Trophoblast cell (in vitro differentiated cells and primary cell): ENCODE results near the gene NPEPL1.

Experiments used
- DNase-seq, 2 donors: peaks; one replicate each; pipeline ENCODE4 v3.0.0-alpha.2; 2016
- H2AFZ ChIP-seq: 2 replicates; pipeline ENCODE4 v1.6.1; 2013; ENCODE audit warnings: low read length, moderate library complexity, mild to moderate bottlenecking; ENCODE audit not compliant: insufficient read depth, poor library complexity
- H2AK5ac ChIP-seq: 2 replicates; pipeline ENCODE4 v1.6.1; 2013; ENCODE audit warnings: mild to moderate bottlenecking, low read length
- H2BK120ac ChIP-seq: 2 replicates; pipeline ENCODE4 v1.6.1; 2013; ENCODE audit warnings: low read length, mild to moderate bottlenecking, moderate library complexity; ENCODE audit not compliant: insufficient read depth, poor library complexity
- H2BK12ac ChIP-seq: 2 replicates; pipeline ENCODE4 v1.6.1; 2013; ENCODE audit warnings: mild to moderate bottlenecking, low read length, moderate library complexity
- H2BK5ac ChIP-seq: 2 replicates; pipeline ENCODE4 v1.6.1; 2013; ENCODE audit warnings: low read length, low read depth, moderate library complexity, mild to moderate bottlenecking; ENCODE audit not compliant: poor library complexity
- H3K14ac ChIP-seq: 2 replicates; pipeline ENCODE4 v1.6.1; 2013; ENCODE audit warnings: mild to moderate bottlenecking, low read length
- H3K18ac ChIP-seq: 2 replicates; pipeline ENCODE4 v1.6.1; 2013; ENCODE audit warnings: mild to moderate bottlenecking, low read length
- H3K23ac ChIP-seq: 2 replicates; pipeline ENCODE4 v1.6.1; 2013; ENCODE audit warnings: low read length
- H3K27ac ChIP-seq: 2 replicates; pipeline ENCODE4 v1.5.1; 2013; ENCODE audit warnings: low read depth, mild to moderate bottlenecking, inconsistent platforms, low read length, moderate library complexity
- H3K27me3 ChIP-seq: 2 replicates; pipeline ENCODE4 v1.6.1; 2013; ENCODE audit warnings: inconsistent platforms, mild to moderate bottlenecking, low read length, moderate library complexity; ENCODE audit not compliant: insufficient read depth
- H3K36me3 ChIP-seq, 2 experiments: 1 replicate in 1 of 2; 2 replicates in 1 of 2; pipeline ENCODE4 v1.6.1; 2013; ENCODE audit warnings: low read length in 2 of 2, mild to moderate bottlenecking in 2 of 2, moderate library complexity in 1 of 2; ENCODE audit not compliant: insufficient read depth in 2 of 2, control insufficient read depth in 1 of 2
- H3K4ac ChIP-seq: 2 replicates; pipeline ENCODE4 v1.6.1; 2013; ENCODE audit warnings: low read depth, mild to moderate bottlenecking, low read length, moderate library complexity
- H3K4me1 ChIP-seq, 2 experiments: 1 replicate in 1 of 2; 2 replicates in 1 of 2; pipeline ENCODE4 v1.6.1; 2013; ENCODE audit warnings: low read length in 2 of 2, mild to moderate bottlenecking in 2 of 2, moderate library complexity in 1 of 2; ENCODE audit not compliant: insufficient read depth in 2 of 2, control insufficient read depth in 1 of 2
- H3K4me2 ChIP-seq: 2 replicates; pipeline ENCODE4 v1.6.1; 2013; ENCODE audit warnings: inconsistent platforms, mild to moderate bottlenecking, low read length, moderate library complexity
- H3K4me3 ChIP-seq: 2 replicates; pipeline ENCODE4 v1.5.1; 2013; ENCODE audit warnings: mild to moderate bottlenecking, low read depth, low read length, inconsistent platforms
- H3K79me1 ChIP-seq: one replicate; pipeline ENCODE4 v1.6.1; 2013; ENCODE audit warnings: low read length
- H3K79me2 ChIP-seq: 2 replicates; pipeline ENCODE4 v1.6.1; 2013; ENCODE audit warnings: low read length, mild to moderate bottlenecking; ENCODE audit not compliant: control insufficient read depth, insufficient read depth, poor library complexity
- H3K9ac ChIP-seq: 2 replicates; pipeline ENCODE4 v1.6.1; 2013; ENCODE audit warnings: mild to moderate bottlenecking, low read length
- H3K9me3 ChIP-seq: 2 replicates; pipeline ENCODE4 v1.6.1; 2013; ENCODE audit warnings: low read depth, mild to moderate bottlenecking, control low read depth, inconsistent platforms, low read length; ENCODE audit not compliant: insufficient read depth
- H4K12ac ChIP-seq: 2 replicates; pipeline ENCODE4 v1.6.1; 2013; ENCODE audit warnings: low read depth, mild to moderate bottlenecking, low read length, moderate library complexity
- H4K8ac ChIP-seq: 2 replicates; pipeline ENCODE4 v1.6.1; 2013; ENCODE audit warnings: low read depth, mild to moderate bottlenecking, low read length, moderate library complexity
- H4K91ac ChIP-seq: one replicate; pipeline ENCODE4 v1.6.1; 2013; ENCODE audit warnings: low read depth, mild to moderate bottlenecking, low read length, moderate library complexity
- WGBS: extraction: QIAGEN DNeasy Blood & Tissue Kit; methylation state at CpG from one replicate; pipeline ENCODE4 v1.1.7; 2013; ENCODE audit warnings: missing lambda C conversion rate; ENCODE audit not compliant: insufficient read length, insufficient coverage; ENCODE audit errors: extremely low coverage; 5-methylcytosine and 5-hydroxymethylcytosine counted together

Gene NPEPL1

DNA sequence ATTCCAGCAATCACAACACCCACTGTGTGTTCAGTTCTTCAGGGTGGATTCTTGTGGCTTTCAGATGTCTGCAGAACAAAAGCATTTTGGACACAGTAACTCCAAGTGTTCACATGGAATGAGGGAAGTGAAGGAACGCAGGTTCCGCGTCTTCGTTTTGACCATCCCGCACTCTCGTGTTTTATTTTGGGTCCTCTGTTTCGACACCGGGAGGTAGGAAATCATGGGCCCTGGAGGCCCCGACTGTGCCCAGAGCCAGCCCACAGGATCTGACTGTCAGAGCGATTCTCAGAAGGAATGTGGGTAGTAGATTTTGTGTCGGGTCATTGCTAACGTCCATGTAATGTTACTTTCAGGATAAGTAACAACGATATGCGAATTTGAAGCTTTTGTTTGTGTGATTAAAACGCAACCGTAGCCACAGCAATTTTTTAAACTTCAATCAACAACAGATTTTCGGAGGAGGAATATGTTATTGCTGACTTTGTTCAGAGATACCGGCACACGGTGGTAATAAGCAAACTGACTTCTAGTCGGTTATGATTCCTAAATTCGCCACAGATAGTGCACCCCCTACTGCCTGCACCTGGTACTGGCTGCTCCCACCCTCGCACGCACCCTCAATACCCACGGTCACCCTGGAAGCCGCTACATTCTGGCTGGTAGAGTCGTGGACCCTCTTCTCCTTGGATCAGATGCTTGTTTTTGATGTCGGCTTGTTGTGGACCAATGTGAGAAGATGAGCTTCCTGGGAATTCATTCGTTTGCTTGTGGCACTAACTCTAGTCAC lies 10.5 kb downstream of the NPEPL1 start:
- no peak overlapping the region for H3K4me2 ChIP-seq
- H3K4me1 ChIP-seq: no peaks in the 10 kb centered on the region
- no peaks in the 10 kb centered on the region for H3K9me3 ChIP-seq
- WGBS: no CpG with 5 or more reads among the region's 28 CpGs
- no peak overlapping the region for H3K27ac ChIP-seq
- H3K14ac ChIP-seq: no peak overlapping the region
- no peak overlapping the region for H2AK5ac ChIP-seq
- H3K23ac ChIP-seq: no peak overlapping the region
- DNase-seq: no peak
- H3K9ac ChIP-seq: no peak overlapping the region
- no peaks in the 10 kb centered on the region for H3K79me1 ChIP-seq
- H4K8ac ChIP-seq: no peak overlapping the region
- H3K79me2 ChIP-seq: no peaks in the 10 kb centered on the region
- peaks cover 34 to 37% of the 10 kb centered on the region in 2 experiments for H3K36me3 ChIP-seq
- no peak overlapping the region for H4K12ac ChIP-seq
- no peak overlapping the region for H3K4me3 ChIP-seq
- no peak overlapping the region for H3K18ac ChIP-seq
- no peak overlapping the region for H2BK12ac ChIP-seq
- H3K27me3 ChIP-seq: no peaks in the 10 kb centered on the region
- no peak overlapping the region for H3K4ac ChIP-seq
- H2BK120ac ChIP-seq: no peak overlapping the region
- H2BK5ac ChIP-seq: no peak overlapping the region
- H2AFZ ChIP-seq: no peak overlapping the region
- no peak overlapping the region for H4K91ac ChIP-seq

DNA sequence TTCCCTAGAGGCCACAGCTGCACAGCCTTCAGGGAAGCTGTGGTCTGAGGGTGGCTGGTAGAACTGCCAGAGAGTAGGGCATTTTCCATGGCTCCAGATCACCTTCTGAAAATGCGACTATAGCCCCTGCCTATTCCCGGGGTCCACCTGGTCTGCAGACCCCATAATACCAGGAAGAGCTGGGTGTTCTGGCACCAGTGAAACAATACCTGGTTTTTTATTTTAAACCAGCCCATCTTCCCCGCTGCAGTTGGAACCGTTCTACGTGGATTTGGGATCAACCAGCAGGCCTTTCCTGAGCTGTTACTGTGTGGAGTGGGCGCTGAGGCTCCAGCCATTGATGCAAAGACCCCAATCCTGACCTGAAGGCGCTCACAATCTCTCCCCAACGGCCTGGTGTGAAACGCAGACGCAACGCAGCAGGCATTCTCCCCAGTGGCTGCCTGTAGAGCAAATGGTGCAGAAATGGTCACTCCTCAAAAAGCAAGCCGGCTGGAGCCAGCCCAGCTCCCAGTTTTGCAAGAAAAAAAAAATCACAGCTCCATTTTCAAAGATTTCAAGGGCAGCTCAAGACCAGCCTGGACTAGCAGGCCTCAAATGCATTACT lies 11.3 kb downstream of the NPEPL1 start:
- H2AFZ ChIP-seq: no peak overlapping the region
- no peak overlapping the region for H3K4ac ChIP-seq
- DNase-seq: no peak
- no peak overlapping the region for H2BK120ac ChIP-seq
- no peak overlapping the region for H2AK5ac ChIP-seq
- no peaks in the 10 kb centered on the region for H3K79me2 ChIP-seq
- H4K91ac ChIP-seq: no peak overlapping the region
- H3K14ac ChIP-seq: no peak overlapping the region
- H4K12ac ChIP-seq: no peak overlapping the region
- H3K9me3 ChIP-seq: no peaks in the 10 kb centered on the region
- no CpG with 5 or more reads among the region's 12 CpGs for WGBS
- no peak overlapping the region for H3K4me3 ChIP-seq
- H2BK5ac ChIP-seq: no peak overlapping the region
- H3K4me2 ChIP-seq: no peak overlapping the region
- H3K4me1 ChIP-seq: no peaks in the 10 kb centered on the region
- H3K23ac ChIP-seq: no peak overlapping the region
- H3K36me3 ChIP-seq: peaks cover 30 to 37% of the 10 kb centered on the region in 2 experiments
- H3K79me1 ChIP-seq: no peaks in the 10 kb centered on the region
- no peak overlapping the region for H3K18ac ChIP-seq
- H3K27ac ChIP-seq: no peak overlapping the region
- H4K8ac ChIP-seq: no peak overlapping the region
- no peak overlapping the region for H2BK12ac ChIP-seq
- H3K27me3 ChIP-seq: no peaks in the 10 kb centered on the region
- no peak overlapping the region for H3K9ac ChIP-seq

GRCh38 chr20:58705208-58705926 lies 12.8 kb downstream of the NPEPL1 start:
- DNase-seq: no peak
- Histone ChIP-seq H3K23ac (no peak overlapping the region), H2AK5ac (no peak overlapping the region), H4K91ac (no peak overlapping the region), H2BK5ac (no peak overlapping the region), H3K4me2 (no peak overlapping the region), H3K18ac (no peak overlapping the region), H3K14ac (no peak overlapping the region), H3K9me3 (no peaks in the 10 kb centered on the region), H2AFZ (no peak overlapping the region), H3K27ac (no peak overlapping the region), H2BK12ac (no peak overlapping the region), H3K4ac (no peak overlapping the region), H3K4me1 (no peaks in the 10 kb centered on the region), H2BK120ac (no peak overlapping the region), H3K9ac (no peak overlapping the region), H3K79me2 (no peaks in the 10 kb centered on the region), H3K27me3 (no peaks in the 10 kb centered on the region), H3K4me3 (no peak overlapping the region), H3K79me1 (no peaks in the 10 kb centered on the region), H4K12ac (no peak overlapping the region), H3K36me3 (peaks cover 24 to 27% of the 10 kb centered on the region in 2 experiments), H4K8ac (no peak overlapping the region)
- WGBS: no CpG with 5 or more reads among the region's 14 CpGs

GRCh38 chr20:58706150-58706892 lies 13.7 kb downstream of the NPEPL1 start:
- Histone ChIP-seq H2AK5ac (no peak overlapping the region), H3K79me2 (no peaks in the 10 kb centered on the region), H3K9ac (no peak overlapping the region), H2BK5ac (no peak overlapping the region), H2BK120ac (no peak overlapping the region), H4K8ac (no peak overlapping the region), H3K4me3 (no peak overlapping the region), H3K27me3 (no peaks in the 10 kb centered on the region), H2BK12ac (no peak overlapping the region), H3K79me1 (no peaks in the 10 kb centered on the region), H3K27ac (no peak overlapping the region), H3K4me2 (no peak overlapping the region), H2AFZ (no peak overlapping the region), H3K9me3 (no peaks in the 10 kb centered on the region), H3K18ac (no peak overlapping the region), H3K4ac (no peak overlapping the region), H3K14ac (no peak overlapping the region), H3K4me1 (peaks cover 2 to 7% of the 10 kb centered on the region in 2 experiments), H3K36me3 (peaks cover 22 to 24% of the 10 kb centered on the region in 2 experiments), H3K23ac (no peak overlapping the region), H4K91ac (no peak overlapping the region), H4K12ac (no peak overlapping the region)
- no CpG with 5 or more reads among the region's 20 CpGs for WGBS
- no peak for DNase-seq
